K562 (cell line): ENCODE results near the gene OSBPL10. TPM values are rescaled to one million over a fixed set of nuclear protein-coding genes. Genes with fewer than 3 reads are reported as not detected.

ENCODE experiments used
- ATAC-seq: fragments of 200-7000 bp; cut with Tn5 transposase; 3 replicates; pipeline ENCODE4 v1.9.1; 2020; ENCODE audit warnings: moderate library complexity
- BruUV-seq: library from RNA; stranded (reverse); fragments of 400-500 nt; replicated peaks from 2 replicates; lab custom pipeline; 2021; lab: Mats Ljungman, UMichigan
- CTCF ChIA-PET: fragments of 300-600 bp; formaldehyde crosslinking; extraction: SDS; loops from one replicate; lab custom pipeline; 2021; ENCODE audit warnings: low intra/inter-chr PET ratio; lab: Yijun Ruan, JAX
- POLR2A ChIA-PET: fragments of 300-600, 350-650 bp; sonication (Branson Sonifier 250); formaldehyde crosslinking; extraction: SDS; loops from one replicate; lab custom pipeline; 2021; ENCODE audit warnings: antibody characterized with exemption, inconsistent platforms; lab: Yijun Ruan, JAX
- DNase-seq, 4 experiments: peaks; one replicate each; pipeline versions ENCODE4 v3.0.0 to v3.0.0-alpha.2; 2011 to 2018; ENCODE audit warnings: low spot score in 3 of 4, mixed read lengths in 3 of 4; ENCODE audit errors: extremely low read depth in 1 of 4
- FAIRE-seq: peaks from 2 replicates; lab custom pipeline; 2011; peaks lifted over from hg19 to GRCh38; lab: Jason Lieb, UNC
- H2AFZ ChIP-seq: 2 replicates; pipeline ENCODE4 v1.6.0; 2011; ENCODE audit warnings: low read depth, low read length, control low read depth, inconsistent platforms
- H3K27ac ChIP-seq: fragments of 200-600 bp; 3 replicates; pipeline ENCODE4 v1.8.0; 2011; ENCODE audit warnings: low read depth, mild to moderate bottlenecking, control low read depth, inconsistent platforms, low read length, moderate library complexity, mixed read lengths; ENCODE audit errors: extremely low read depth
- H3K27me3 ChIP-seq, 2 experiments: fragments of 300-600 bp in 1 of 2; 2 replicates in 1 of 2; 3 replicates in 1 of 2; pipeline versions ENCODE4 v1.6.0 to v1.8.0; 2011; ENCODE audit warnings: inconsistent platforms in 2 of 2, low read length in 2 of 2, mild to moderate bottlenecking in 1 of 2, mixed read lengths in 1 of 2, moderate library complexity in 1 of 2; ENCODE audit not compliant: control insufficient read depth in 2 of 2, insufficient read depth in 2 of 2
- H3K36me3 ChIP-seq: fragments of 300-600 bp; 3 replicates; pipeline ENCODE4 v1.8.0; 2011; ENCODE audit warnings: mild to moderate bottlenecking, low read length, inconsistent platforms; ENCODE audit not compliant: control insufficient read depth, insufficient read depth
- H3K4me1 ChIP-seq, 2 experiments: fragments of 200-600 bp in 1 of 2; replicated peaks in 1 of 2; 2 replicates in 1 of 2; 3 replicates in 1 of 2; pipeline versions ENCODE4 v1.5.1 to v1.8.0; 2011; ENCODE audit warnings: inconsistent platforms in 2 of 2, low read length in 2 of 2, mild to moderate bottlenecking in 1 of 2, mixed read lengths in 1 of 2, moderate library complexity in 1 of 2; ENCODE audit not compliant: control insufficient read depth in 2 of 2, insufficient read depth in 2 of 2
- H3K4me2 ChIP-seq: 2 replicates; pipeline ENCODE4 v1.6.1; 2011; ENCODE audit warnings: low read length, control low read depth, inconsistent platforms, mixed read lengths; ENCODE audit not compliant: insufficient read depth
- H3K4me3 ChIP-seq: fragments of 200-600 bp; sonication (generic), shearing (Covaris generic); 2 replicates; pipeline ENCODE4 v1.5.1; 2016; ENCODE audit warnings: control low read depth, inconsistent platforms
- H3K79me2 ChIP-seq: fragments of 200-600 bp; 3 replicates; pipeline ENCODE4 v1.8.0; 2011; ENCODE audit warnings: low read length, inconsistent platforms; ENCODE audit not compliant: control insufficient read depth, insufficient read depth
- H3K9ac ChIP-seq, 2 experiments: 2 replicates each; pipeline versions ENCODE4 v1.6.0 to v1.6.1; 2011; ENCODE audit warnings: low read depth in 2 of 2, low read length in 2 of 2, control low read depth in 1 of 2, inconsistent platforms in 1 of 2, mild to moderate bottlenecking in 1 of 2, mixed read lengths in 1 of 2; ENCODE audit not compliant: insufficient read depth in 1 of 2
- H3K9me1 ChIP-seq: one replicate; pipeline ENCODE4 v1.6.0; 2011; ENCODE audit warnings: inconsistent platforms, mild to moderate bottlenecking, low read length, moderate library complexity; ENCODE audit not compliant: control insufficient read depth, insufficient read depth
- H3K9me3 ChIP-seq: replicated peaks from 2 replicates; pipeline ENCODE4 v1.5.1; 2011; ENCODE audit warnings: low read depth, low read length, inconsistent platforms; ENCODE audit not compliant: control insufficient read depth, insufficient read depth
- H4K20me1 ChIP-seq: replicated peaks from 2 replicates; pipeline ENCODE4 v1.6.1; 2011; ENCODE audit warnings: low read length, inconsistent platforms, mixed read lengths; ENCODE audit not compliant: control insufficient read depth, insufficient read depth
- DDX20 ChIP-seq: fragments of 450-650 bp; IDR thresholded peaks from 2 replicates; pipeline ENCODE4 v1.6.1; 2016; ENCODE audit warnings: missing genetic modification characterization, low read depth, mild to moderate bottlenecking, missing compliant biosample characterization, moderate library complexity
- ELK3 ChIP-seq: fragments of 450-650 bp; formaldehyde crosslinking; IDR thresholded peaks from 2 replicates; pipeline ENCODE4 v1.4.0; 2020; ENCODE audit warnings: mild to moderate bottlenecking
- ETS2 ChIP-seq: IDR thresholded peaks from 2 replicates; pipeline ENCODE4 v1.6.1; 2016; ENCODE audit warnings: borderline replicate concordance, missing genetic modification characterization, mild to moderate bottlenecking, moderate library complexity, missing compliant biosample characterization; ENCODE audit not compliant: poor library complexity, severe bottlenecking
- HMGN3 ChIP-seq: IDR thresholded peaks from 2 replicates; pipeline ENCODE4 v1.6.1; 2011; ENCODE audit warnings: borderline replicate concordance, low read depth, mild to moderate bottlenecking, mixed read lengths, low read length; ENCODE audit not compliant: insufficient read length; ENCODE audit errors: extremely low read depth
- KLF1 ChIP-seq: fragments of 450-650 bp; IDR thresholded peaks from 2 replicates; pipeline ENCODE4 v1.6.1; 2016; ENCODE audit warnings: missing genetic modification characterization, missing compliant biosample characterization
- LARP7 ChIP-seq: fragments of 450-650 bp; IDR thresholded peaks from 2 replicates; pipeline ENCODE4 v1.6.1; 2016
- NCOA2 ChIP-seq, 2 experiments: fragments of 450-650 bp; IDR thresholded peaks; 2 replicates each; pipeline ENCODE4 v1.6.1; 2018; ENCODE audit warnings: mild to moderate bottlenecking in 2 of 2, moderate library complexity in 1 of 2; ENCODE audit not compliant: partially characterized antibody in 2 of 2
- NFYB ChIP-seq: IDR thresholded peaks from 2 replicates; pipeline ENCODE4 v1.6.1; 2011; ENCODE audit warnings: mild to moderate bottlenecking, moderate library complexity; ENCODE audit not compliant: insufficient read length; ENCODE audit errors: extremely low read depth
- PREB ChIP-seq: sonication (generic); formaldehyde crosslinking; IDR thresholded peaks from 2 replicates; pipeline ENCODE4 v1.8.1; 2023; ENCODE audit warnings: mild to moderate bottlenecking, missing genetic modification reagents
- RAD21 ChIP-seq, 2 experiments: fragments of 250-450 bp in 1 of 2; fragments of 450-650 bp in 1 of 2; sonication (Bioruptor Pico) in 1 of 2; formaldehyde crosslinking in 1 of 2; IDR thresholded peaks in 1 of 2; conservative IDR thresholded peaks in 1 of 2; 2 replicates each; pipeline versions ENCODE4 v1.4.0 to v1.8.0; 2020 to 2022; ENCODE audit warnings: mild to moderate bottlenecking in 2 of 2, moderate library complexity in 1 of 2
- ZBTB8A ChIP-seq: fragments of 450-650 bp; IDR thresholded peaks from 2 replicates; pipeline ENCODE4 v1.6.1; 2018; ENCODE audit warnings: mild to moderate bottlenecking, moderate library complexity; ENCODE audit not compliant: partially characterized antibody
- ZNF184 ChIP-seq: sonication (generic); formaldehyde crosslinking; IDR thresholded peaks from 2 replicates; pipeline ENCODE4 v1.5.0; 2020; ENCODE audit warnings: missing genetic modification reagents
- WGBS: fragments of 100-300 bp; shearing (Covaris generic); methylation state at CpG from one replicate; pipeline ENCODE4 v1.1.6; 2016; ENCODE audit warnings: low coverage, mixed read lengths; ENCODE audit not compliant: insufficient coverage; ENCODE audit errors: missing lambda C conversion rate; 5-methylcytosine and 5-hydroxymethylcytosine counted together
- in situ Hi-C: fragments of 300-500 bp; cut with MboI; formaldehyde crosslinking; loops from 4 replicates; pipeline ENCODE4 v1.15.0; 2018; ENCODE audit warnings: inconsistent platforms, mixed read lengths
- intact Hi-C: fragments of 100-400 bp; cut with micrococcal nuclease; formaldehyde crosslinking; loops from 2 replicates; pipeline ENCODE4 v1.14.2; 2022
- polyA plus RNA-seq, 8 experiments: library from polyadenylated mRNA; depleted of rRNA in 4 of 8; stranded (reverse) in 5 of 8; unstranded in 3 of 8; fragments of >200 nt; fragmentation: Nextera tagmentation in 2 of 8; fragmentation: Illumina TruSeq in 1 of 8; extraction: Ambion mirVana in 2 of 8; extraction: Trizol in 1 of 8; gene quantifications; 2 replicates each; pipeline versions ENCODE4 v1.2.1 to v1.2.3, GENCODE V29; 2011 to 2014; ENCODE audit warnings: inconsistent platforms in 1 of 8, missing spikeins in 1 of 8
- total RNA-seq, 7 experiments: library from RNA; depleted of rRNA in 6 of 7; stranded (reverse); fragments of >200 nt in 6 of 7; fragmentation: Illumina TruSeq in 2 of 7; extraction: Trizol in 2 of 7; gene quantifications; 2 replicates each; pipeline versions ENCODE4 v1.2.1 to v1.2.3, GENCODE V29; 2011 to 2021; ENCODE audit warnings: low replicate concordance in 1 of 7
- TF ChIP-seq, protein P1 (sequence below): fragments of 250-450 bp; sonication (Bioruptor Pico); IDR thresholded peaks from 2 replicates; pipeline ENCODE4 v1.4.0; 2020
- TF ChIP-seq, protein P2 (sequence below): fragments of 250-450 bp; sonication (Bioruptor Pico); IDR thresholded peaks from 2 replicates; pipeline ENCODE4 v1.8.0; 2022; ENCODE audit warnings: inconsistent platforms
- TF ChIP-seq, protein P3 (sequence below): sonication (generic); formaldehyde crosslinking; IDR thresholded peaks from 2 replicates; pipeline ENCODE4 v1.8.1; 2022; ENCODE audit warnings: missing genetic modification reagents

OSBPL10 gene
- total and polyA plus RNA-seq, 9 of the 15 experiments (the other 6 are each of a cell fraction or from before 2014, with no cell fraction given), result 0.03 to 0.19 (median 0.14) TPM; not detected in 2

DNA sequence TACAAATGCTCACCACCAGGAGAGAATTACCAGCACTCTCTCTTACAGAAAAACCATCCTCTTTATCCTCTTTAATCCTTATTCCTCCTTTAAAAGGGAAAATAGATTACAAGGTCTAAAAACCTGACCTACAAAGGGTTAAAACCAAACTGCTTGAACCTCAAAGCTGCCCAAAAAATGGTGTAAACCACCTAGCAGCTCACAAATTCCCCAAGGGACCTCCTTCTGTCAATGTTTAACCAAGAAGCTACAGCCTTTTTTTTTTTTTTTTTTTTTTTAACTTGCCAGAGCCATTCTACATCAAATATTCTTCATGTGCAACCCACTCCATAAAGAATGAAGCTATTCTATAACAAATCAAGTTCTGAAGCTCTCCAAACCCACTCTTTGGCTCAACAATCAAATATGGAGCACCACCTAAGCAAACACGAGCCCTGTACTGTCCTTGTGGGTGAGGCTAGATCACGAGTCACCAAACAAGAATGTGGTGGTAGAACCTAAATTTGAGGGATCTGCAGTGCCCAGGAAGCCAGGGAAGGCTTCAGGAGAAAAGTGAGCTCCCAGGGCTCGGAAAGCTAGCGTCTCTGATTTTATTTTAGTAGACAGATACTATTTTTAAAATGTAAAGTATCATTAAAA lies 20.1 kb downstream of the OSBPL10 start:
- CTCF ChIA-PET, result no interaction called here
- no peak for DNase-seq
- ATAC-seq, result no peak
- no peaks in the 10 kb centered on the region for H3K36me3 ChIP-seq
- 2% methylated on average over 4 of the region's 4 CpGs for WGBS
- no peaks in the 10 kb centered on the region for H3K4me1 ChIP-seq
- no peaks in the 10 kb centered on the region for H3K9me3 ChIP-seq
- peaks cover 0 to 2% of the 10 kb centered on the region in 2 experiments; a peak in 1 of 5 replicates for H3K27me3 ChIP-seq
- FAIRE-seq, result no peak
- H4K20me1 ChIP-seq, result no peaks in the 10 kb centered on the region
- H3K27ac ChIP-seq, result no peak overlapping the region
- H2AFZ ChIP-seq, result no peak overlapping the region
- in situ Hi-C loops (no loop called here), intact Hi-C loops (no loop called here)
- BruUV-seq, result no TSS peak
- no peak overlapping the region for H3K4me2 ChIP-seq
- H3K79me2 ChIP-seq, result no peaks in the 10 kb centered on the region
- H3K9me1 ChIP-seq, result no peaks in the 10 kb centered on the region
- no peak overlapping the region for H3K9ac ChIP-seq
- no peak overlapping the region for H3K4me3 ChIP-seq
- POLR2A ChIA-PET, result no interaction called here
- no peak for TF ChIP-seq HMGN3
- TF ChIP-seq, protein P1, sequence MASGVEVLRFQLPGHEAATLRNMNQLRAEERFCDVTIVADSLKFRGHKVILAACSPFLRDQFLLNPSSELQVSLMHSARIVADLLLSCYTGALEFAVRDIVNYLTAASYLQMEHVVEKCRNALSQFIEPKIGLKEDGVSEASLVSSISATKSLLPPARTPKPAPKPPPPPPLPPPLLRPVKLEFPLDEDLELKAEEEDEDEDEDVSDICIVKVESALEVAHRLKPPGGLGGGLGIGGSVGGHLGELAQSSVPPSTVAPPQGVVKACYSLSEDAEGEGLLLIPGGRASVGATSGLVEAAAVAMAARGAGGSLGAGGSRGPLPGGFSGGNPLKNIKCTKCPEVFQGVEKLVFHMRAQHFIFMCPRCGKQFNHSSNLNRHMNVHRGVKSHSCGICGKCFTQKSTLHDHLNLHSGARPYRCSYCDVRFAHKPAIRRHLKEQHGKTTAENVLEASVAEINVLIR, result no peak
- TF ChIP-seq PREB (CRISPR knock-in tag), result no peak
- TF ChIP-seq NFYB, result no peak
- no peak for TF ChIP-seq ZNF184 (CRISPR knock-in tag)
- TF ChIP-seq RAD21 (CRISPR knock-in tag; conservative IDR thresholded peaks at IDR 0.05 in 1 of 2, IDR thresholded peaks at IDR 0.05 in 1 of 2), result no peak
- TF ChIP-seq, protein P2, sequence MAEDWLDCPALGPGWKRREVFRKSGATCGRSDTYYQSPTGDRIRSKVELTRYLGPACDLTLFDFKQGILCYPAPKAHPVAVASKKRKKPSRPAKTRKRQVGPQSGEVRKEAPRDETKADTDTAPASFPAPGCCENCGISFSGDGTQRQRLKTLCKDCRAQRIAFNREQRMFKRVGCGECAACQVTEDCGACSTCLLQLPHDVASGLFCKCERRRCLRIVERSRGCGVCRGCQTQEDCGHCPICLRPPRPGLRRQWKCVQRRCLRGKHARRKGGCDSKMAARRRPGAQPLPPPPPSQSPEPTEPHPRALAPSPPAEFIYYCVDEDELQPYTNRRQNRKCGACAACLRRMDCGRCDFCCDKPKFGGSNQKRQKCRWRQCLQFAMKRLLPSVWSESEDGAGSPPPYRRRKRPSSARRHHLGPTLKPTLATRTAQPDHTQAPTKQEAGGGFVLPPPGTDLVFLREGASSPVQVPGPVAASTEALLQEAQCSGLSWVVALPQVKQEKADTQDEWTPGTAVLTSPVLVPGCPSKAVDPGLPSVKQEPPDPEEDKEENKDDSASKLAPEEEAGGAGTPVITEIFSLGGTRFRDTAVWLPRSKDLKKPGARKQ (CRISPR knock-in tag), result no peak
- no peak for TF ChIP-seq LARP7
- no peak for TF ChIP-seq NCOA2 (IDR thresholded peaks at IDR 0.05; ENCODE audit: partially characterized antibody in 2 of 2)
- no peak for TF ChIP-seq ETS2 (tag)
- TF ChIP-seq ZBTB8A, result no peak
- TF ChIP-seq KLF1 (tag), result no peak
- TF ChIP-seq ELK3, result no peak
- no peak for TF ChIP-seq DDX20
- TF ChIP-seq, protein P3, sequence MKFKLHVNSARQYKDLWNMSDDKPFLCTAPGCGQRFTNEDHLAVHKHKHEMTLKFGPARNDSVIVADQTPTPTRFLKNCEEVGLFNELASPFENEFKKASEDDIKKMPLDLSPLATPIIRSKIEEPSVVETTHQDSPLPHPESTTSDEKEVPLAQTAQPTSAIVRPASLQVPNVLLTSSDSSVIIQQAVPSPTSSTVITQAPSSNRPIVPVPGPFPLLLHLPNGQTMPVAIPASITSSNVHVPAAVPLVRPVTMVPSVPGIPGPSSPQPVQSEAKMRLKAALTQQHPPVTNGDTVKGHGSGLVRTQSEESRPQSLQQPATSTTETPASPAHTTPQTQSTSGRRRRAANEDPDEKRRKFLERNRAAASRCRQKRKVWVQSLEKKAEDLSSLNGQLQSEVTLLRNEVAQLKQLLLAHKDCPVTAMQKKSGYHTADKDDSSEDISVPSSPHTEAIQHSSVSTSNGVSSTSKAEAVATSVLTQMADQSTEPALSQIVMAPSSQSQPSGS (CRISPR knock-in tag), result no peak
